NCI-H2171 (cell line): ENCODE results near the gene MAPKAPK3.

Experiments used
- DNase-seq: peaks from one replicate; lab custom pipeline; 2025; lab: John Stamatoyannopoulos, UW

Gene MAPKAPK3

DNA sequence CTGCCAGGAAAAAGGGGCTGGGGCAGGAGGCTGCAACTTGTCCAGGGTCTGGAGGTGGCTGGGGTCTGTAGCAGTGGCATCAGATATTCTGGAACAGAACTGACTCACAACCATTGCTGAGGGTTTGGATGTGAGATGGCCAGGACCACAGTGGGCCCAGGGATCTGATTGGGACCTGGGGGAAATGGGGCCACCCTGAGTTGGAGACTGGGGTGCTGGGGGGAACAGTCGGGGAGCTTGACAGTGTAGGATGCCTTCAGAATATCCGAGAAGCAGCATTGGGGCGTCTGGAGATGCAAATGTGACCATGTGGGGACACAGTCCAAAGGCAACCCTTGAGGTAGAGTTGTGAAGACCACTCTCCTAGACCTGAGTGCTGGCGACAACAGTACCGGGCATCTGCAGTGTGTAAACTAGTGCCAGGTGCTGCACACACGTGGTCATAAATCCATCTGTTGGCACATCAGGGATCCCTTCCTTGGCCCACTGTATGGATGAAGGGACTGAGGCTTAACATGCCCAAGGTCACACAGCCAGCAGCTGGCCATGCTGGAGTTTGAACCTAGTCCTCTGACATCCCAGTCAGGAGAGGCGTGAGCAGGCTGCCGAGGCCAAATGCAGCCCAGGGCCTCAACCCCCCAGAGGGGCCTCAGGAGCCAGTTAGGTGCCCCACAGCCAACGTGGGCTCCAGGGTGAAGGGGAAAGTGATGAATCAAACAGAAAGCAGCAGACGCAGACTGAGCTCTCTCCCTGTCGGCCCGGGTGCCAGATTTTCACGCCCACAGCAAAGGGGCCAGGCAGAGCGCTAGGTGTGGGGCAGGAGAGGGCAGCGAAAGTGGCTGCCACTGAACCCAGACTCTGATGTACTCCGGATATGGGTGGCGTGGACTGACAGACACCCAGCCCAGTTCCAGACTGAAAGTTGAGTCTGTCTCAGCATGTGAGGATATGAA, 28.9 kb upstream of the MAPKAPK3 start:
- no peak for DNase-seq

- DNase-seq, result no peak
Observed at GRCh38 chr3:50588759-50589433, 28.1 kb upstream of the MAPKAPK3 start.

GRCh38 chr3:50591196-50591741, 25.7 kb upstream of the MAPKAPK3 start:
- no peak for DNase-seq

DNA sequence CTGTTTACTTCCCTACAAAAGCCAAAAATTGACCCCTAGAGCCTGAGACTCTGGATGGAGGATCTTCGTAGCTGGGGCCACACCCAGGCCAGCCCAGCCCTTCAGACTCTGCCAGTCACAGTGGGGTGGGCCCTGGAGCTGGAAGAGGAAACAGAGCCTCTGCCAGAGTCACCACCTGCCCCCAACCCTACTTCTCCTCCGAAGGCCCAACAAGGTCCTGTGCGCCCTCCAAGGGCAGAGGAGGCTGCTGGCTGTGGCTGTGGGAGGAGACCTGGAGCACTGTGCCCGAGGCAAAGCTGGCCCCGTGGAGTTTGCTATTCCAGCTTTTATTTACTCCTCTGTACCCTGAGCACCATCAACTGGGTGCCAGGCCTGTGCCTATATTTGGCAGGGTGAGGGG, 24.4 kb upstream of the MAPKAPK3 start:
- no peak for DNase-seq

GRCh38 chr3:50594253-50594785, 22.6 kb upstream of the MAPKAPK3 start:
- no peak for DNase-seq

GRCh38 chr3:50599115-50599715, 17.7 kb upstream of the MAPKAPK3 start:
- DNase-seq, result no peak

- DNase-seq, result no peak
Observed at GRCh38 chr3:50599716-50600118, 17.2 kb upstream of the MAPKAPK3 start.

GRCh38 chr3:50600141-50600753, 16.7 kb upstream of the MAPKAPK3 start:
- no peak for DNase-seq

GRCh38 chr3:50600841-50601591, 15.9 kb upstream of the MAPKAPK3 start:
- peak; percentile 78 for DNase-seq

GRCh38 chr3:50602595-50603191, 14.3 kb upstream of the MAPKAPK3 start:
- DNase-seq, result no peak

DNA sequence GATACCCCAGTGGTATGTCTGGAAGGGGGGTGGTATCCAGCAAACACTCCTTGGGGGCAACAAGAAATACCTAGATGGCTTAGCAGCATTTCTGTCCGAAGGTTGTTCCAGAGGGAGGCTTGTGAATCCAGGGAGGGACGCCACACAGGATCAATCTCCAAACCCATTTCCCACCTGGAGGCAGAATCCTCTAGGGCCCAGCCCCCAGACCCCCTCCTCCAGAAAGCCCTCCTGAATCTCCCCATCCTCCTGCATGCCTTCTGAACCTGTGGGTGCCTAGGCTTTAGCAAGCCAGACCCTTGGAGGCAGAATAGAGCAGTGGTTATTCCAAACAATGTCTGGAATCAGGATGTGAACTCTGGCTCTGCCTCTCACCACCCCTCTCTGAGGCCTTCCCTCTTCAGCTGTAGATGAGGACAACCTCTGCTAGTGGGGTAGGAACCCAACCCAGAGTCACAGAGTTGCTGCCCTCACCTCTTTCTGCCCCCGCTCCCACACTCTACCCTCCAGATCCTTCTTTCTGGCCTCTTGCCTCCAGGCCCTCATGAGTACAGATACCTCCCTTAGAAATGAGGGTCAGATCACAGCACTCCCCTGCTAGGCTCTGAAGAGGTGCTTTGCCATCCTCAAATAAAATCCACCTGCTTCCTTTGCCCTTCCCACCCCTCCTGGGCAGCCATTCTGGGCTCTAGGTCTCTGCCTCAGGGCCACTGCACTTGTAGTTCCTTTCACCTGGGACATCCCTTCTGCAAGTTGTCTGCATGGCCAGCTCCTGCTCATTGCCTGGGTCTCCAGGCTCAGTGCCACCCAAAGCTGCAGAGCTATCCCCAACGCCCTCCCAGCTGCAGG, 13.5 kb upstream of the MAPKAPK3 start:
- DNase-seq, result no peak

DNA sequence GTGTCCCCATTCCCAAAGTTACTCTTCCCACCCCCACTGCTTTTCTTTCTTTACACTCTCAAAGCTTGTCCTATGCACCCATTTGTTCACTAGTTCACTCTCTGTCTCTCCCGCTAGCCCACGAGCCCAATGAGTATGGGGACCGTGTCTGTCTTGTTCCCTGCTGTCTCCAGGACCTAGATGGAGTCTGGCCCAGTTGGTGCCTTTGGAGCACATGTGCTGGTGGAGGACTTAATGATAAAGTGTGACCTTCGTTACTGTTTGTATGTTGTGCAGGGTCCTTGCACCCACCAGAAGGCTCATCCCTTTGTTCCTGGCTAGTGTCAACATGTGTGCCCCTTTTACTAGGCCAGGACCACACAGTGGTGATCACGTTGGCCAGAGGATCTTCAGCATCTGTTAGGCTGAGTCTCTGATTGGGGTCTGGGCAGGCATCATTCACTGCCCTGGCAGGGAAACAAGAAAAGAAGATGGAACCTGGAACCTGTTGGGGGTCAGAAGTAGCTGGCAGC, 12.8 kb upstream of the MAPKAPK3 start:
- no peak for DNase-seq

DNA sequence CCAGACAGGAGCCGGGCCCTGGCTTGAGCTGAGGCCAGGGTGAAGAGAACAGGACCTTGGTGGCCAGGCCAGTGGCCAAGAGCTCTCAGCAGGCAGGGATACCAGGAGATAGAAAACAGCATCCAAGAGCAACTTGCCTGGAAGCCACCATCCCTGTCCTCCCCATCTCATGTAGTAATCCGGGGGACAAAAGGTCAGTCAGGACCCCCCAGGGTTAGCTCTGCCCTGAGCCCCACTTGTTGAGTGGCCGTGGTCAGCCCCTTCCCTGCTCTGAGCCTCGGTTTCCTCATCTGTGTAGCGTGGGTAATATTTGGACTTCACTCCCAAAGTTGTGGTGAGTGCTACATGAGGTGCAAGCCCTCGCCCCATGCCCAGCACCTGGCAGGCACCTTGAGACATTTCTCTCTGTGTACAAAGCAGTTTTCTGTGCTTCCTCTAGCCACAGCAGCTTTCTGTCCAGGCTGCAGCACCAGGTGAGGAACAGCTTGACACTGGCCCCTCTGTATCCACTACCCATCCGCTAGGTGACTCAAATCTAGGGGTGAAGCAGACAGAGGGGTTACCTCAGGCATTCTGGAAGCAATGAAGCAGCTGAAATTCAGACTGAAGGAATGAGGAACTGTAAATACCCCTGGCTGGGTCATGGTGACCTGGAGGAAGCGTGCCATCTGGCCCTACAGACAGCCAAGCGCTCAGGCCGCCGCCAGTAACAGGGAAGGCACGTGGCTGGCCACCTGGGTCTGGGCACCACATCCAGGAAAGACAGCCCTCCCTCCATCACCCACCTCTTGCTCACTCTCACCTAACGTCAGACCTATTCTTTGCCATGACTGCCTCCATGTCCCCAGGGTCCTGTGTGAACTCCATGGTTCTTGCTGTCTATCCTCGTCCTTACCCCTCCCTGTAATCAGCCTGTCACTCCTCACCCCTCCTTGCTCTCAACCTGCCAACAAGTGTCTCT, 12.0 kb upstream of the MAPKAPK3 start:
- DNase-seq, result no peak

- DNase-seq, result no peak
Observed at GRCh38 chr3:50605901-50606326, 11.0 kb upstream of the MAPKAPK3 start.

DNA sequence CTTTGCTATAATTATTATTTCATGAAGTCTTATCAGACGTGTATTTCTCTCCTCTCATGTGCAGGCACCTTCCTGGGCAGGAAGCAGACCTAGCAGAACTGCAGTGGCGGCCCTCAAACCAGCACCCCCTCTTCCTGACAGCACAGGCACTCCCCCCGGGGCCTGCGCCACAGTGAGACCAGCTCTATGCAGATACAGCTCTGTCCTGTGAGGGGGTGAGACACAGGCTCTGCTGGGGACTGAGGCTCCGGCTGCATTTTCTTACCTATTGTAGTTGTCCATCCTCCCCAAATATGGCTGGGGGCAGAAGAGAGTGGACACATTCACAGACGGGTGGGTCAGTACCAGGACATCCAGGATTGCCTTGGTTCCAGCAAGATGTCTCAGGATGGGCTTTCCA, 10.4 kb upstream of the MAPKAPK3 start:
- no peak for DNase-seq

DNA sequence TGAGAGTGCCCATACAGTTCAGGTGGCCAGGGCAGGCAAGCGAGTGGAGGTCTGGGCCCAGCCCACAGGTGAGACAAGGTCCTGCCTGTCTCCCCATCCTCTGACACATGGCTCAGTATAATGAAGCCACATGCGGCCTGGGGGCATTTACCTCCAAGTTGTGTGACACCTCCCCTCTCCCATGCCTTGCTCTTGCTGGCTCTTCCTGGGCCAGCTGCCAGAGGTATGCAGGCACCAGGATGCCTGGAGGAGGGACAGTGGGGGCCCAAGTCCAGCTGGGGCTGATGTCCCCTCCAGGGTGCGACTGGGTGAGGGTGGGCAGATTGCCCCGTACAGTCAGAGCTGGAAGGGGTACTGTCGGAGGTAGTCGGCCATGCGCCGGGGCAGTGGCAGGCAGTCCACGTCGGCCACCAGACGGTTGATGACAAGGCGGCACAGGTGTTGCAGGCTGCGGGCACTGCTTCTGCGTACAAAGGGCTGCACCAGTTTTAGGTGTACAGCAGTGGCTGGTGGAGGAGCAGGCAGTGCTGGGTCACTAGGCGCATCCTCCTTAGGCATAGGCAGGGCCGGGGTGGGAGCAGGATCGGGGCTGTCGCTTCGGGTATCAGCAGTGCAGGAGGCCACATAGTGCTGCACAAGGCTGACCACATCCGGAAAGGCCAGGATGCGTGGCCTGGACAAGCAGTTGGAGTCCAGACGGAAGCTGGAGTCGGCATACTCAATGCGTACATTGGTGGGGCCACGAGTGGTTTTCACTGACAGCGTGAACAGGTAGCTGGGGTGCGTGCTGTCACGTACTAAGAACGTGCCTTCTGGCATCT, 9.5 kb upstream of the MAPKAPK3 start:
- no peak for DNase-seq

- no peak for DNase-seq
Observed at GRCh38 chr3:50608278-50608677, 8.7 kb upstream of the MAPKAPK3 start.
